Adrenal gland (tissue), 5 donors: ENCODE data around the gene GRWD1.

Experiments used
- POLR2A ChIP-seq, 2 donors: fragments of 450-650 bp; IDR thresholded peaks; one replicate each; pipeline ENCODE4 v1.6.1; 2017; ENCODE audit warnings: antibody characterized with exemption in 2 of 2, mild to moderate bottlenecking in 2 of 2, moderate library complexity in 1 of 2
- TF ChIP-seq, protein P1 (sequence below), 6 experiments: fragments of 450-650 bp in 4 of 6; fragments of 200-600 bp in 2 of 6; sonication (generic) in 1 of 6; IDR thresholded peaks; 1 replicate in 5 of 6; 2 replicates in 1 of 6; pipeline versions ENCODE4 v1.5.1 to v1.8.0; 2016 to 2021; ENCODE audit warnings: antibody characterized with exemption in 6 of 6, mild to moderate bottlenecking in 2 of 6, moderate library complexity in 1 of 6
- donor health status: DM: no; HTN: no; CAD: no.

- TF ChIP-seq, protein P1, sequence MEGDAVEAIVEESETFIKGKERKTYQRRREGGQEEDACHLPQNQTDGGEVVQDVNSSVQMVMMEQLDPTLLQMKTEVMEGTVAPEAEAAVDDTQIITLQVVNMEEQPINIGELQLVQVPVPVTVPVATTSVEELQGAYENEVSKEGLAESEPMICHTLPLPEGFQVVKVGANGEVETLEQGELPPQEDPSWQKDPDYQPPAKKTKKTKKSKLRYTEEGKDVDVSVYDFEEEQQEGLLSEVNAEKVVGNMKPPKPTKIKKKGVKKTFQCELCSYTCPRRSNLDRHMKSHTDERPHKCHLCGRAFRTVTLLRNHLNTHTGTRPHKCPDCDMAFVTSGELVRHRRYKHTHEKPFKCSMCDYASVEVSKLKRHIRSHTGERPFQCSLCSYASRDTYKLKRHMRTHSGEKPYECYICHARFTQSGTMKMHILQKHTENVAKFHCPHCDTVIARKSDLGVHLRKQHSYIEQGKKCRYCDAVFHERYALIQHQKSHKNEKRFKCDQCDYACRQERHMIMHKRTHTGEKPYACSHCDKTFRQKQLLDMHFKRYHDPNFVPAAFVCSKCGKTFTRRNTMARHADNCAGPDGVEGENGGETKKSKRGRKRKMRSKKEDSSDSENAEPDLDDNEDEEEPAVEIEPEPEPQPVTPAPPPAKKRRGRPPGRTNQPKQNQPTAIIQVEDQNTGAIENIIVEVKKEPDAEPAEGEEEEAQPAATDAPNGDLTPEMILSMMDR (IDR thresholded peaks at IDR 0.05), result no peak
- no peak for TF ChIP-seq POLR2A (IDR thresholded peaks at IDR 0.05)
Measured at GRCh38 chr19:48397263-48398101, 48.3 kb upstream of the GRWD1 start.
